HS-5 (cell line): ENCODE results near the gene BCAR1.
"Not testable (repeated sequence)": the region's sequence is repeated elsewhere in the genome, so short reads cannot be mapped to it uniquely, and the experiment has no call there.

Experiments
- DNase-seq: peaks from one replicate; pipeline ENCODE4 v3.0.0-alpha.2; 2012; ENCODE audit warnings: low read depth

Gene BCAR1

GRCh38 chr16:75251280-75252048 is at the start of gene BCAR1:
BCAR1 (minus strand) TSS chr16:75251624; CDS start chr16:75251482, 142 bp downstream.
- DNase-seq, result no peak

GRCh38 chr16:75298267-75298666 is 46.8 kb upstream of the BCAR1 start:
- no peak for DNase-seq

- no peak for DNase-seq
Measured at GRCh38 chr16:75296606-75297005, 45.2 kb upstream of the BCAR1 start.

GRCh38 chr16:75294773-75295459 is 43.5 kb upstream of the BCAR1 start:
- no peak for DNase-seq

GRCh38 chr16:75293772-75294171 is 42.3 kb upstream of the BCAR1 start:
- no peak for DNase-seq

GRCh38 chr16:75293173-75293572 is 41.7 kb upstream of the BCAR1 start:
- no peak for DNase-seq

GRCh38 chr16:75292691-75293090 is 41.3 kb upstream of the BCAR1 start:
- no peak for DNase-seq

GRCh38 chr16:75289189-75289588 is 37.8 kb upstream of the BCAR1 start:
- no peak for DNase-seq

- DNase-seq, result no peak
Measured at GRCh38 chr16:75288596-75289120, 37.2 kb upstream of the BCAR1 start.

GRCh38 chr16:75288181-75288580 is 36.8 kb upstream of the BCAR1 start:
- DNase-seq, result no peak

- no peak for DNase-seq
Measured at GRCh38 chr16:75287708-75288107, 36.3 kb upstream of the BCAR1 start.

GRCh38 chr16:75286389-75286788 is 35.0 kb upstream of the BCAR1 start:
- no peak for DNase-seq

- DNase-seq, result no peak
Measured at GRCh38 chr16:75282466-75283281, 31.2 kb upstream of the BCAR1 start.

- no peak for DNase-seq
Measured at GRCh38 chr16:75281826-75282225, 30.4 kb upstream of the BCAR1 start.

GRCh38 chr16:75281009-75281408 is 29.6 kb upstream of the BCAR1 start:
- DNase-seq, result not testable (repeated sequence)

- no peak for DNase-seq
Measured at GRCh38 chr16:75280331-75280804, 28.9 kb upstream of the BCAR1 start.

GRCh38 chr16:75279305-75279704 is 27.9 kb upstream of the BCAR1 start:
- DNase-seq, result no peak

- DNase-seq, result no peak
Measured at GRCh38 chr16:75273054-75273925, 21.9 kb upstream of the BCAR1 start.

- DNase-seq, result not testable (repeated sequence)
Measured at GRCh38 chr16:75272629-75273028, 21.2 kb upstream of the BCAR1 start.

GRCh38 chr16:75272097-75272551 is 20.7 kb upstream of the BCAR1 start:
- DNase-seq, result no peak

GRCh38 chr16:75271441-75272096 is 20.1 kb upstream of the BCAR1 start:
- DNase-seq, result no peak
